SU-DHL-6 (cell line): ENCODE data around the gene LCN10.

Experiments
- H2AFZ ChIP-seq: fragments of 200-600 bp; sonication (generic); 2 replicates; pipeline ENCODE4 v1.6.1; 2014; ENCODE audit warnings: low read depth, mild to moderate bottlenecking, moderate library complexity, mixed read lengths, antibody characterized with exemption, low read length; ENCODE audit not compliant: severe bottlenecking
- H3F3A ChIP-seq: fragments of 200-600 bp; shearing (Covaris generic); 2 replicates; pipeline ENCODE4 v1.6.0; 2016; ENCODE audit warnings: antibody characterized with exemption, mild to moderate bottlenecking; ENCODE audit not compliant: insufficient read depth
- H3K27ac ChIP-seq: fragments of 200-600 bp; sonication (generic); 2 replicates; pipeline ENCODE4 v1.5.1; 2016; ENCODE audit warnings: low read depth, mild to moderate bottlenecking, low read length, moderate library complexity, mixed read lengths
- H3K27me3 ChIP-seq: fragments of 200-600 bp; sonication (generic), shearing (Covaris generic); 2 replicates; pipeline ENCODE4 v1.6.0; 2014; ENCODE audit warnings: mild to moderate bottlenecking, low read length
- H3K36me3 ChIP-seq: fragments of 200-600 bp; sonication (generic); 2 replicates; pipeline ENCODE4 v1.6.1; 2014; ENCODE audit warnings: mild to moderate bottlenecking, low read length, mixed read lengths
- H3K4me2 ChIP-seq: fragments of 300-600, 200-600 bp; shearing (Covaris generic), sonication (generic); 2 replicates; pipeline ENCODE4 v1.6.0; 2014; ENCODE audit warnings: low read length, low read depth, mild to moderate bottlenecking; ENCODE audit not compliant: poor library complexity, severe bottlenecking
- H3K4me3 ChIP-seq: fragments of 200-600 bp; sonication (generic); 2 replicates; pipeline ENCODE4 v1.5.1; 2014; ENCODE audit warnings: antibody characterized with exemption, low read length, mild to moderate bottlenecking, mixed read lengths; ENCODE audit not compliant: insufficient read depth, poor library complexity, severe bottlenecking
- H3K79me2 ChIP-seq: fragments of 200-600 bp; sonication (generic); 2 replicates; pipeline ENCODE4 v1.6.1; 2014; ENCODE audit warnings: mild to moderate bottlenecking, low read length, moderate library complexity; ENCODE audit not compliant: insufficient read depth
- H3K9ac ChIP-seq: fragments of 200-600 bp; sonication (generic); 2 replicates; pipeline ENCODE4 v1.7.0; 2014; ENCODE audit warnings: mild to moderate bottlenecking, low read length
- H3K9me2 ChIP-seq: fragments of 200-600 bp; sonication (generic); replicated peaks from 2 replicates; pipeline ENCODE4 v1.6.1; 2014; ENCODE audit warnings: low read length; ENCODE audit not compliant: insufficient read depth
- H3K9me3 ChIP-seq: fragments of 200-600 bp; sonication (generic); 2 replicates; pipeline ENCODE4 v1.6.1; 2014; ENCODE audit warnings: low read length, mixed read lengths; ENCODE audit not compliant: insufficient read depth
- H4K20me1 ChIP-seq: fragments of 200-600 bp; sonication (generic); 2 replicates; pipeline ENCODE4 v1.6.1; 2014; ENCODE audit warnings: low read depth, mild to moderate bottlenecking, antibody characterized with exemption, low read length, moderate library complexity, mixed read lengths
- CTCF ChIP-seq: fragments of 200-600 bp; sonication (generic); IDR thresholded peaks from one replicate; pipeline ENCODE4 v1.5.1; 2017; ENCODE audit warnings: antibody characterized with exemption, mild to moderate bottlenecking, low read length, moderate library complexity; ENCODE audit not compliant: insufficient read depth, poor library complexity, severe bottlenecking
- EZH2phosphoT487 ChIP-seq: fragments of 200-600 bp; sonication (generic), shearing (Covaris generic); conservative IDR thresholded peaks from 2 replicates; pipeline ENCODE4 v1.6.1; 2018; ENCODE audit warnings: mild to moderate bottlenecking, antibody characterized with exemption, low read length, moderate library complexity, mixed read lengths

The LCN10 gene

GRCh38 chr9:136759001-136759400, 16.3 kb upstream of the LCN10 start:
- no peak overlapping the region for H3K9ac ChIP-seq
- TF ChIP-seq CTCF (no peak), EZH2phosphoT487 (no peak)
- no peaks in the 10 kb centered on the region for H3K27me3 ChIP-seq
- H2AFZ ChIP-seq, result no peak overlapping the region
- H3K9me3 ChIP-seq, result no peaks in the 10 kb centered on the region
- no peak overlapping the region for H3K4me3 ChIP-seq
- no peaks in the 10 kb centered on the region for H3K9me2 ChIP-seq
- no peak overlapping the region for H3K4me2 ChIP-seq
- no peaks in the 10 kb centered on the region for H3F3A ChIP-seq
- H3K79me2 ChIP-seq, result no peaks in the 10 kb centered on the region
- no peaks in the 10 kb centered on the region for H3K36me3 ChIP-seq
- no peak overlapping the region for H3K27ac ChIP-seq
- H4K20me1 ChIP-seq, result no peaks in the 10 kb centered on the region

GRCh38 chr9:136757751-136758140, 15.0 kb upstream of the LCN10 start:
- Histone ChIP-seq H3K4me2 (no peak overlapping the region), H3K9me2 (no peaks in the 10 kb centered on the region), H3F3A (no peaks in the 10 kb centered on the region), H3K79me2 (no peaks in the 10 kb centered on the region), H4K20me1 (no peaks in the 10 kb centered on the region), H3K27me3 (no peaks in the 10 kb centered on the region), H3K9ac (no peak overlapping the region), H3K27ac (no peak overlapping the region), H3K36me3 (no peaks in the 10 kb centered on the region), H3K4me3 (no peak overlapping the region), H3K9me3 (no peaks in the 10 kb centered on the region), H2AFZ (no peak overlapping the region)
- no peak for TF ChIP-seq EZH2phosphoT487
- no peak for TF ChIP-seq CTCF

- Histone ChIP-seq H3K9me3 (no peaks in the 10 kb centered on the region), H2AFZ (no peak overlapping the region), H3K4me2 (no peak overlapping the region), H3K9ac (no peak overlapping the region), H3F3A (no peaks in the 10 kb centered on the region), H3K79me2 (no peaks in the 10 kb centered on the region), H3K27ac (no peak overlapping the region), H3K36me3 (no peaks in the 10 kb centered on the region), H4K20me1 (no peaks in the 10 kb centered on the region), H3K9me2 (no peaks in the 10 kb centered on the region), H3K27me3 (no peaks in the 10 kb centered on the region), H3K4me3 (no peak overlapping the region)
- TF ChIP-seq EZH2phosphoT487, result no peak
- no peak for TF ChIP-seq CTCF
These were observed 14.6 kb upstream of the LCN10 start for GRCh38 chr9:136757328-136757727.

DNA sequence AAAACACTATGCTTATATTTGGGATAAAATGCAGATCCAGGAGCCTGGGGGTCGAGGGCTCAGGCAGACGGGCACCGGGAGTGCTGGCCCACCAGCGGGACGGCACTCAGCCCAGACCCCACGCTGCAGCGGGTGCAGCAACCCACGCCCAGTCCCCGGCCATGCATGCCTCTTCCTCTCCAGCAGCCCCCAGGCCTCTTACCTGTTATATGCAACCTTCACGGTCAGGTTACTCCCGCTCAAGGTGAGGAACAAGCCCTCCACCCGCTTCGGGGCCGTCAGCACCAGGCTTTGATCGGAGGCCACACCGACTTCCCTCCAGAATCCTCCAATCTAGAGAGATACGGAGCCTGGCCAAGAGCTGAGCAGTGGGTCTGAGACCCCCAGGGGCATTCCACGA, 14.1 kb upstream of the LCN10 start:
- no peaks in the 10 kb centered on the region for H4K20me1 ChIP-seq
- no peaks in the 10 kb centered on the region for H3K79me2 ChIP-seq

More for the DNA sequence above, 14.1 kb upstream of the LCN10 start:
- no peak for TF ChIP-seq EZH2phosphoT487
- TF ChIP-seq CTCF, result no peak
- Histone ChIP-seq H3F3A (no peaks in the 10 kb centered on the region), H3K27me3 (no peaks in the 10 kb centered on the region), H3K4me2 (no peak overlapping the region), H3K4me3 (no peak overlapping the region), H3K36me3 (no peaks in the 10 kb centered on the region), H3K9me2 (no peaks in the 10 kb centered on the region), H3K27ac (no peak overlapping the region), H3K9me3 (peaks cover 1% of the 10 kb centered on the region; the same call in 1 of the 2 replicates), H3K9ac (no peak overlapping the region), H2AFZ (no peak overlapping the region)
